Calu3 (cell line): ENCODE data around the gene GOLIM4. TPM values are rescaled to one million over a fixed set of nuclear protein-coding genes. Genes with fewer than 3 reads are reported as not detected.

Source experiments
- BruUV-seq: library from RNA; stranded (reverse); fragments of 400-500 nt; replicated peaks from 2 replicates; lab custom pipeline; 2021; lab: Mats Ljungman, UMichigan
- CTCF ChIA-PET: fragments of 300-600 bp; sonication (Branson Sonifier 250); formaldehyde crosslinking; loops from one replicate; lab custom pipeline; 2022; ENCODE audit warnings: antibody characterized with exemption; lab: Charles Lee
- DNase-seq: peaks from one replicate; pipeline ENCODE4 v3.0.0; 2022
- H3K27ac Mint-ChIP-seq: one replicate; pipeline ENCODE4 v1.8.0; 2022; ENCODE audit warnings: mixed read lengths; ENCODE audit not compliant: unreplicated experiment
- H3K27me3 Mint-ChIP-seq: one replicate; pipeline ENCODE4 v1.8.0; 2022; ENCODE audit warnings: mixed read lengths; ENCODE audit not compliant: unreplicated experiment
- H3K36me3 Mint-ChIP-seq: one replicate; pipeline ENCODE4 v1.8.0; 2022; ENCODE audit warnings: mild to moderate bottlenecking, moderate library complexity, mixed read lengths; ENCODE audit not compliant: insufficient read depth, unreplicated experiment
- H3K4me1 Mint-ChIP-seq: one replicate; pipeline ENCODE4 v1.8.0; 2022; ENCODE audit warnings: mild to moderate bottlenecking, low read depth, mixed read lengths; ENCODE audit not compliant: unreplicated experiment
- H3K4me3 Mint-ChIP-seq: one replicate; pipeline ENCODE4 v1.8.0; 2022; ENCODE audit warnings: mild to moderate bottlenecking, low read depth, moderate library complexity, mixed read lengths; ENCODE audit not compliant: unreplicated experiment
- H3K9me3 Mint-ChIP-seq: one replicate; pipeline ENCODE4 v1.8.0; 2022; ENCODE audit warnings: low read depth, mixed read lengths; ENCODE audit not compliant: unreplicated experiment
- CTCF ChIP-seq: fragments of 200-600 bp; IDR thresholded peaks from one replicate; pipeline ENCODE4 v1.8.0; 2022; ENCODE audit warnings: antibody characterized with exemption; ENCODE audit not compliant: unreplicated experiment
- intact Hi-C: fragments of 100-400 bp; cut with micrococcal nuclease; formaldehyde crosslinking; loops from one replicate; pipeline ENCODE4 v1.10.0; 2022; ENCODE audit not compliant: unreplicated experiment
- total RNA-seq: library from RNA; stranded (reverse); gene quantifications from 2 replicates; pipeline ENCODE4 v1.2.3, GENCODE V29; 2022

The GOLIM4 gene
- total RNA-seq, 1 experiment from 2014 or later = 53.8 TPM

DNA sequence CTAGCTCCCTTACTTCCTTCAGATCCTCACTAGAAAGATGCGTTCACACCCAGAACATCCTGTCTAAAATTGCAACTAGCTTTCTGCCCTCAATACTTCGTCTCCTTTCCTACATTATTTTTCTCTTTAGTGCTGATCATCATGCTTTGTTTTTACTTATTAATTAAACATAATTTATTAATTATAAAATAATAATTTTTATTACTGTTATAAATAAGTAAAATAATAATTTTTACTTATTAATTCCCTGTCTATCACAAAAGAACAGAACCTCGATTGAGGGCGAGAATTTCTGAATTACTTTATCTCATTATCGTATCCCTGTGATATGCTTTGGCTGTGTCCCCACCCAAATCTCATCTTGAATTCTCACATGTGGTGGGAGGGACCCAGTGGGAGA is 41.3 kb downstream of the GOLIM4 start:
- no TSS peak for BruUV-seq
- DNase-seq = no peak
- H3K4me3 Mint-ChIP-seq = no peak overlapping the region
- intact Hi-C loops = no loop called here
- H3K27me3 Mint-ChIP-seq = no peaks in the 10 kb centered on the region
- no peak for TF ChIP-seq CTCF
- no peak overlapping the region for H3K27ac Mint-ChIP-seq
- CTCF ChIA-PET = no interaction called here
- no peaks in the 10 kb centered on the region for H3K9me3 Mint-ChIP-seq
- H3K36me3 Mint-ChIP-seq = no peaks in the 10 kb centered on the region
- no peaks in the 10 kb centered on the region for H3K4me1 Mint-ChIP-seq

- no peak for DNase-seq
- intact Hi-C loops = no loop called here
- BruUV-seq = no TSS peak
Observed at GRCh38 chr3:168053115-168053514, 42.6 kb downstream of the GOLIM4 start.

DNA sequence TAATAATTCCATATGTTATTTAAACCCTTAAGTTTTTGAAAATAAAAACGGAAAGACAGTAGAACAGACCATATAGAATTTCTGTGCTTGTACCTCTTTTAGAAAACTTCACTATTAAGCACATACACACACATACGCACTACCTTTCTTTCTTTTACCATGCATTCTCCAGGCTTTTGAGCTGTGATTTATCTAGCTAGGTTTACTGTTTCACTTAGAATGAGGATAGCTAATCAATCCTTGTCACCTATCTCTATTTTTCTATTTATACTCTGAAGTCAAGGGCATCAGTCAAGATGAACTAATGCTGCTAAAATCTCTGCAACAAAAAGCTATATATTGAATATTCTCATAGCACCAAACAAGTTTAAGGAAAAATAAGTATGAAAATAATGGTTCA is 43.2 kb downstream of the GOLIM4 start:
- intact Hi-C loops = no loop called here
- no TSS peak for BruUV-seq
- Mint-ChIP-seq H3K4me3 (no peak overlapping the region), H3K27ac (no peak overlapping the region), H3K27me3 (no peaks in the 10 kb centered on the region), H3K9me3 (no peaks in the 10 kb centered on the region), H3K4me1 (no peaks in the 10 kb centered on the region), H3K36me3 (no peaks in the 10 kb centered on the region)
- CTCF ChIA-PET = interaction anchor here (1.0 to 1.3 kb wide), 3 partner anchors 42 to 102 kb away, joined by 3 to 4 read pairs (median 3); no protein-coding TSS in a partner anchor
- no peak for DNase-seq
- no peak for TF ChIP-seq CTCF

More at GRCh38 chr3:168053115-168053514, 42.6 kb downstream of the GOLIM4 start:
- CTCF ChIA-PET = interaction anchor here (1.2 kb wide), 1 partner anchor 42 kb away, joined by 4 read pairs; no protein-coding TSS in a partner anchor
- H3K27me3 Mint-ChIP-seq = no peaks in the 10 kb centered on the region
- H3K4me3 Mint-ChIP-seq = no peak overlapping the region
- no peak for TF ChIP-seq CTCF
- H3K4me1 Mint-ChIP-seq = no peaks in the 10 kb centered on the region
- H3K9me3 Mint-ChIP-seq = no peaks in the 10 kb centered on the region
- no peak overlapping the region for H3K27ac Mint-ChIP-seq
- no peaks in the 10 kb centered on the region for H3K36me3 Mint-ChIP-seq

GRCh38 chr3:168051531-168052471 is 43.9 kb downstream of the GOLIM4 start:
- intact Hi-C loops = no loop called here
- CTCF ChIA-PET = interaction anchor here (1.0 to 1.3 kb wide), 3 partner anchors 43 to 103 kb away, joined by 3 to 4 read pairs (median 3); no protein-coding TSS in a partner anchor
- Mint-ChIP-seq H3K36me3 (no peaks in the 10 kb centered on the region), H3K27ac (no peak overlapping the region), H3K4me3 (no peak overlapping the region), H3K9me3 (no peaks in the 10 kb centered on the region), H3K4me1 (no peaks in the 10 kb centered on the region), H3K27me3 (no peaks in the 10 kb centered on the region)
- no peak for DNase-seq
- BruUV-seq = no TSS peak
- no peak for TF ChIP-seq CTCF
